Heart right ventricle (tissue), 16 donors: Measurements from ENCODE around the gene A1BG. TPM values are rescaled to one million over a fixed set of nuclear protein-coding genes. Genes with fewer than 3 reads are reported as not detected.
A peak's percentile ranks its signal among the peaks of the same experiment; 100 is the strongest.

Experiments
- ATAC-seq, 8 donors: fragments of 200-7000 bp; cut with Tn5 transposase; one replicate each; pipeline ENCODE4 v1.9.1; 2020; ENCODE audit warnings: mild to moderate bottlenecking in 8 of 8, moderate library complexity in 8 of 8, moderate number of reproducible peaks in 1 of 8
- DNase-seq, 2 donors: peaks; one replicate each; pipeline ENCODE4 v3.0.0-alpha.2; 2020
- H3K27ac ChIP-seq, 10 donors: fragments of 200-600 bp; sonication (generic) in 2 of 10; one replicate each; pipeline versions ENCODE4 v1.5.0 to v1.8.0; 2020 to 2022; ENCODE audit warnings: mild to moderate bottlenecking in 3 of 10
- H3K27me3 ChIP-seq, 7 donors: fragments of 200-600 bp; one replicate each; pipeline ENCODE4 v1.8.0; 2021 to 2022; ENCODE audit warnings: mild to moderate bottlenecking in 2 of 7
- H3K36me3 ChIP-seq, 9 donors: fragments of 200-600 bp; sonication (generic) in 1 of 9; one replicate each; pipeline versions ENCODE4 v1.5.0 to v1.8.0; 2020 to 2022; ENCODE audit warnings: mild to moderate bottlenecking in 2 of 9
- H3K4me1 ChIP-seq, 9 donors: fragments of 200-600 bp; sonication (generic) in 1 of 9; one replicate each; pipeline versions ENCODE4 v1.5.0 to v1.8.0; 2020 to 2022; ENCODE audit warnings: mild to moderate bottlenecking in 4 of 9
- H3K4me3 ChIP-seq, 10 donors: fragments of 200-600 bp; sonication (generic) in 2 of 10; one replicate each; pipeline versions ENCODE4 v1.5.0 to v1.8.0; 2020 to 2022; ENCODE audit warnings: mild to moderate bottlenecking in 7 of 10, moderate library complexity in 2 of 10
- H3K9me3 ChIP-seq, 11 donors: fragments of 200-600 bp in 10 of 11; sonication (generic) in 2 of 11; one replicate each; pipeline versions ENCODE4 v1.5.0 to v1.8.0; 2013 to 2022; ENCODE audit warnings: mild to moderate bottlenecking in 2 of 11, control low read depth in 1 of 11, moderate library complexity in 1 of 11
- CTCF ChIP-seq, 9 donors: fragments of 200-600 bp; sonication (generic) in 2 of 9; IDR thresholded peaks; one replicate each; pipeline versions ENCODE4 v1.5.0 to v1.8.0; 2021 to 2022; ENCODE audit warnings: antibody characterized with exemption in 9 of 9, mild to moderate bottlenecking in 5 of 9, moderate library complexity in 1 of 9
- WGBS, 2 donors: extraction: QIAGEN DNeasy Blood & Tissue Kit; methylation state at CpG; one replicate each; pipeline ENCODE4 v1.1.7; 2013; ENCODE audit warnings: inconsistent platforms in 1 of 2; 5-methylcytosine and 5-hydroxymethylcytosine counted together
- intact Hi-C, 10 donors: fragments of 100-400 bp; cut with DNase I; formaldehyde crosslinking; loops; one replicate each; pipeline versions ENCODE4 v1.11.1 to v1.14.2; 2022
- polyA plus RNA-seq, 2 donors: library from polyadenylated mRNA; stranded (reverse); fragments of 200-250 nt; gene quantifications; one replicate each; pipeline ENCODE4 v1.2.3, GENCODE V29; 2013
- total RNA-seq, 10 donors: library from RNA; stranded (reverse); fragmentation: NEBNext Ultra II Directional in 3 of 10; extraction: Animal tissue kit (Norgen Biotek cat#: 25700) in 3 of 10; gene quantifications; one replicate each; pipeline versions ENCODE4 v1.2.1 to v1.2.4, GENCODE V29; 2021 to 2023
- donor health status: Arrhythmogenic right ventricular cardiomyopathy.
- donor health status: ischemic (EF 13 %, LVEDD 7.1; RV severe dilation, severe dysfunction).
- donor health status: healthy with polysubstance abuse.
- donor health status: DM: no; HTN: yes; CAD: no.
- donor health status: DM: no; HTN: no; CAD: no.
- donor health status: ischemic (EF 25% LVEDD 6.9; RV normal size, moderate dysfunction).
- donor health status: ischemic (EF 25% LVEDD 5.7; RV mildly dilated, moderate dysfunction).
- donor health status: healthy.
- donor health status: DM: yes; HTN: yes; CAD: no.
- donor health status: Ischemic cardiomyopathy.
- donor health status: ischemic (EF 35%, LVEDD 5.7; RV mildly dilated, moderate dysfunction).
- donor health status: nonischemic (EF 11% LVEDD 7.7; RV severe dilation, severe dysfunction).
- donor health status: DM: yes; HTN: yes; CAD: no.
- donor health status: PGD.
- donor health status: ischemic (EF 29% LVEDD 5.4; RV normal size, mild dysfunction).
- donor health status: nonischemic (EF 23%, LVEDD 6.1; RV moderate dilation, normal function).

The A1BG gene
- total and polyA plus RNA-seq, 12 donors = 0.80 to 9.6 (median 2.6) TPM

GRCh38 chr19:58400316-58400915, 47.1 kb upstream of the A1BG start:
- H3K36me3 ChIP-seq = peaks cover 0 to under 1% (median 0%) of the 10 kb centered on the region in 9 donors
- H3K27me3 ChIP-seq = peaks cover 0 to 27% (median 21%) of the 10 kb centered on the region in 7 donors
- H3K27ac ChIP-seq = peak overlapping the region in 5 of 10 donors; percentile 33 to 66 (median 38)
- peaks cover 8 to 27% (median 13%) of the 10 kb centered on the region in 9 donors for H3K4me1 ChIP-seq
- intact Hi-C loops = loop anchor here in 1 of 10 donors (2.0 kb wide), 1 partner anchor 14 kb away; the partner anchor contains the start of gene RPS5
- peak in 3 of 8 donors; percentile 1 to 8 (median 1) for ATAC-seq
- peak overlapping the region; percentile 4 to 74 (median 62) for H3K4me3 ChIP-seq
- 52 to 54% methylated on average over 18 of the region's 18 CpGs for WGBS, 2 donors
- TF ChIP-seq CTCF (IDR thresholded peaks at IDR 0.05) = no peak
- no peak for DNase-seq
- no peaks in the 10 kb centered on the region for H3K9me3 ChIP-seq

- no peak for DNase-seq
- Histone ChIP-seq H3K27ac (no peak overlapping the region), H3K4me3 (no peak overlapping the region), H3K9me3 (no peaks in the 10 kb centered on the region), H3K36me3 (peaks cover 0 to 6% (median 4%) of the 10 kb centered on the region in 9 donors), H3K4me1 (peaks cover 8 to 27% (median 13%) of the 10 kb centered on the region in 9 donors), H3K27me3 (peaks cover 0 to 31% (median 23%) of the 10 kb centered on the region in 7 donors)
- WGBS, 2 donors = 95% methylated on average over 3 of the region's 3 CpGs
- TF ChIP-seq CTCF (IDR thresholded peaks at IDR 0.05) = no peak
- ATAC-seq = no peak
- intact Hi-C loops = loop anchor here in 1 of 10 donors (2.0 kb wide), 1 partner anchor 13 kb away; the partner anchor contains the start of gene RPS5
These were observed 46.6 kb upstream of the A1BG start for GRCh38 chr19:58399903-58400302.

- Histone ChIP-seq H3K27me3 (peaks cover 0 to 31% (median 23%) of the 10 kb centered on the region in 7 donors), H3K4me1 (peaks cover 8 to 27% (median 13%) of the 10 kb centered on the region in 9 donors), H3K36me3 (peaks cover 0 to 19% (median 16%) of the 10 kb centered on the region in 9 donors), H3K9me3 (no peaks in the 10 kb centered on the region), H3K4me3 (no peak overlapping the region), H3K27ac (no peak overlapping the region)
- intact Hi-C loops = no loop called here
- no peak for TF ChIP-seq CTCF (IDR thresholded peaks at IDR 0.05)
- no peak for ATAC-seq
- DNase-seq = no peak
- WGBS, 2 donors = 95 to 98% methylated on average over 6 of the region's 6 CpGs
These were observed 45.3 kb upstream of the A1BG start for GRCh38 chr19:58398545-58398944.

GRCh38 chr19:58398087-58398486, 44.8 kb upstream of the A1BG start:
- DNase-seq (no peak), ATAC-seq (no peak)
- Histone ChIP-seq H3K27me3 (peaks cover 0 to 31% (median 23%) of the 10 kb centered on the region in 7 donors), H3K4me1 (peaks cover 8 to 27% (median 13%) of the 10 kb centered on the region in 9 donors), H3K27ac (no peak overlapping the region), H3K4me3 (no peak overlapping the region), H3K9me3 (no peaks in the 10 kb centered on the region), H3K36me3 (peaks cover 0 to 24% (median 21%) of the 10 kb centered on the region in 9 donors)
- 86% methylated on average over 4 of the region's 4 CpGs for WGBS, 2 donors
- no peak for TF ChIP-seq CTCF (IDR thresholded peaks at IDR 0.05)
- intact Hi-C loops = no loop called here
